HG03025 (cell line): ENCODE results near the gene FLNC.

Experiments used
- ATAC-seq: cut with Tn5 transposase; IDR thresholded peaks from one replicate; pipeline ENCODE4 v1.9.1; 2021; ENCODE audit warnings: mild to moderate bottlenecking, moderate library complexity; ENCODE audit not compliant: unreplicated experiment, low FRiP score

FLNC gene

DNA sequence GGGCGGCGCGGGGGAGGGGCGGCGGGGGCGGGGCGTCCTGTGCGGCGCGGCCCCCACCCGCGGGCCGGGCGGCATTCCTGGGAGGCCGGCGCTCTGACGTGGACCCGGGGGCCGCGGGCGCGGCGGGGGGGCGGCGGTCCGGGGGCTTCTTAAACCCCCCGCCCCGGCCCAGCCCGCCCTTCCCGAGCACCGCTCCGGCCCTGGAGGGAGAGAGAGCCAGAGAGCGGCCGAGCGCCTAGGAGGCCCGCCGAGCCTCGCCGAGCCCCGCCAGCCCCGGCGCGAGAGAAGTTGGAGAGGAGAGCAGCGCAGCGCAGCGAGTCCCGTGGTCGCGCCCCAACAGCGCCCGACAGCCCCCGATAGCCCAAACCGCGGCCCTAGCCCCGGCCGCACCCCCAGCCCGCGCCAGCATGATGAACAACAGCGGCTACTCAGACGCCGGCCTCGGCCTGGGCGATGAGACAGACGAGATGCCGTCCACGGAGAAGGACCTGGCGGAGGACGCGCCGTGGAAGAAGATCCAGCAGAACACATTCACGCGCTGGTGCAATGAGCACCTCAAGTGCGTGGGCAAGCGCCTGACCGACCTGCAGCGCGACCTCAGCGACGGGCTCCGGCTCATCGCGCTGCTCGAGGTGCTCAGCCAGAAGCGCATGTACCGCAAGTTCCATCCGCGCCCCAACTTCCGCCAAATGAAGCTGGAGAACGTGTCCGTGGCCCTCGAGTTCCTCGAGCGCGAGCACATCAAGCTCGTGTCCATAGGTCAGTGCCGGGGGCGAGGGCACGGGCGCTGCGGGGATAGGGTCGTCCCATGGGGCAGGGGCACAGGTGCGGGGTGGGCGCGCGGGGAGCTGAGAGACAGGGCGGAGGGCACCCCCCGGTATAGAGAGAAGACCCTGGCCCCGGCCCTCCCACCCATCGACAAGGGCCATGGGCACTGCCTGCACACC, at the start of gene FLNC:
FLNC (plus strand) TSS at position 176 of the 947 bp plus-strand sequence; CDS start at position 408, 232 bp downstream.
- ATAC-seq = no peak

DNA sequence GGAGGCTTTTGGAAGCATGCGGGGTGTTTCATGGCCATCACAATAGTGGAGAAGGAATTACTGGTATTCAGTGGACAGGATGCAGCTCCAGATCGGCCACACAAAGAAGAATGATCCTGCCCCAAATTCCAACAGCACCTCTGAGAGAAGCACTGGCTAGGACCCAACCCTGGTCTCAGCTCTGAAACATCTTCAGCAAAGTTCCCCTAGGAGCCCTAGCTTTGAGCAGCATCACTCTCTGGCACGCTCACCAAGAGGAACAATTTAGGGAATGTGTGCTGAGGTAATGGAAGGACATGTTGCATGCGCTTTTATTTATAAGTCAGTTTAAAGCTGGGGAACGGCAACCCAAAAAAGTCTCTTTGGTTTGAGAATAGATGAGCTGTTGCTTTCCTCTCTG, 49.1 kb upstream of the FLNC start:
- ATAC-seq = no peak

GRCh38 chr7:128781851-128782250, 48.4 kb upstream of the FLNC start:
- ATAC-seq = no peak

DNA sequence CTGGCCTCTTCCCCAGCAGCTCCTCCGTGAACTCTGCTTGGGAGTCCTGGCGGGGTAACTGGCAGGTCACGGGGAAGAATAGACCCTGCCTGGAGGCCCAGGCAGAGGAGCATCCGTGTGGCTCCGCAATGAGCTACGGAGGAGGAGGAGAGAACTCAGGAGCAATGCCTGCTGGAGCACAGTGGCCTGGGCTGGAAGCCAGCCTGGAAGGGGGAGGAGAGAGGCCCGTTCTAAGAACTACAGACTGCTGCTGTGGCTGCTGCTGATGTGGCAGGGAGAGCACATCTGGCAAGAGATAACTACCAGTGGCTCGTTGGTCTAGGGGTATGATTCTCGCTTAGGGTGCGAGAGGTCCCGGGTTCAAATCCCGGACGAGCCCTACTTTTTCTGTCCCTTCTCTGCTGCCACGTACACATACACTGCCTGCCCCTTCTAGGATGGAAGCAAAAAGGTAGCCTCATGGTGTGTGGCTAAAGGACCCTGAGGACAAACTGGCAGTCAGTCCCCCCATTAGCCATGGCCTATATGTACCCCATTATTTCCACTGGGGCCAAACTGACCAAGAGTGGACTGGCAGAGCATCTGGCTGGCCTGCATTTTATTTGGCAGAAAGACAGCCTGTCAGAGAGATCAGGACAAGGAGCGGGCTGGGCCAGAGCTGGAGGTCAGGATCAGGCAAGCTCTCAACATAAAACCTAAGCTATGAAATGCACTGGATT, 46.9 kb upstream of the FLNC start:
- no peak for ATAC-seq

GRCh38 chr7:128785738-128786137, 44.5 kb upstream of the FLNC start:
- no peak for ATAC-seq

- no peak for ATAC-seq
These were observed 41.5 kb upstream of the FLNC start for GRCh38 chr7:128788446-128789412.

GRCh38 chr7:128790315-128791041, 39.7 kb upstream of the FLNC start:
- ATAC-seq = peak; percentile 11

- peak; percentile 75 for ATAC-seq
These were observed 38.9 kb upstream of the FLNC start, which contains the start of gene CCDC136 for GRCh38 chr7:128791121-128791971. Gene CCDC136 (plus strand): TSS chr7:128791968. CDS start chr7:128792412, 444 bp downstream.

DNA sequence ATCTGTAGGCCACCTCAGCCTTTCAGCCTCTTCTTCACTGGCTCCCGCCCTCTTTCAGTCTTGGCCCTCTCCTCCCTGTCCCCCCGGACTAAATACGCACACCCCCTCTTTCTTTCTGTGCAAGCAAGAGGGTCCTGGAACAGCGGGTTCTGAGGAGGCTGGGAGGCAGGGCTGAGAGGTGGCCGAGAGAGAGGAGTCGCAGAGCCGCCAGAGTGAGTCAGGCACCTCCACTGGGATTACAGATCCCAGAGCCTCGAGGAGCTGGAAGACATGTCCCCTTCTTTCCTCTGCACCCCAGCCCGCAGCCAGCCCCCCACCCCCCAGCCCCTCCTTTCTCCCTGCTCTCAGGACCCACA, 38.3 kb upstream of the FLNC start:
- no peak for ATAC-seq

DNA sequence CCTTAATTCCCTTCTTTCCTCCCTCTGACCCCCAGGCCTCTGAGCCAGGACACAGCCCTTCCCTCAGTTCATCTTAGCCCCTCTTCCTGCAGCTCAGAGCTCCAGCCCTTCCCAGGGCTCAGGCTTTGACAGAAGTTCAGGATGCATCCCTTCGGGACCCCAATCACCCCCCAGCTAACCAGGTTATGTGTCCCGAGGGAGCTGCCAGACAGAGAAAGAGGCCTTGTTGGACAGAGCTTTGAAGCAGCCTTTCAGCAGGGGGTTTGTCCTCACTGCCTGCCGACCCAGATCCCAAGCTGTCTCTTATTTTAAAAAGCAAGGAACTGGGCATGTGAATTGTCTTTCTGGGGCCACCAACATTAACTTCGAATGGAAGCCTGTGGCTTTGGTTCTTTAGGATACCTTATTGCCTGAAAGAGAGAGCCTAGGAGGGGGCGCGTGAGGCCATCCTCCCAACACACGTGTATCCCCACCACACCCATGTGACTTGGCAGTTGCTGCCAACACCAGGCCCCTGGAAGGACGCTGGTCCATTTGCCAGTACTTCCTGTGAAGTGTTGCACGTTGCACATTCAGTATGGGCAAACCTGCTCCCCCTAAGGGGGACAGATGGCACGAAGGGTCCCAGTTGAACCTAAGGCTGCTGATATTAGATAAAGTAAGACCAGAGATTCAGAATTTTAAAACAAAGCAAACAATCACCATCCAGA, 37.6 kb upstream of the FLNC start:
- no peak for ATAC-seq

- no peak for ATAC-seq
These were observed 37.0 kb upstream of the FLNC start for GRCh38 chr7:128793181-128793547.

DNA sequence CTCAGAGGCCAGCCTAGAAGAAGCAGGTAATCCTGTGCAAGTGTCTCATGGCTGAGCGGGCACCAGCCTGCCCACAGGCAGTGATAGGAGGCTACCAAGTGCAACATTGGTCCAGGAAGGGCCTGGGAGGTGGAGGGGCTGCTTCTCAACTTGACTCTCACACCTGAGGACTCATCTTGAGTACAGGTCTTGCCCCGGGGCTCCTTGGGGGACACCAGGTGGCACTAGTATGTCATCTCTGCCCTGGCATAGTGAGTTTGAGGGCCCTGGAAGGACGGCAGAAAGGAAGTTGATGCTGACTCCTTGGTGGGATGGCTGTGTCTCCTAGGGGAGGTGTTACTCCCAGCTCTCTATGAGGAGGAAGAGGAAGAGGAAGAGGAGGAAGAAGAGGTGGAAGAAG, 36.2 kb upstream of the FLNC start:
- no peak for ATAC-seq

GRCh38 chr7:128794436-128794835, 35.8 kb upstream of the FLNC start:
- ATAC-seq = no peak

- no peak for ATAC-seq
These were observed 35.1 kb upstream of the FLNC start for GRCh38 chr7:128795129-128795528.

DNA sequence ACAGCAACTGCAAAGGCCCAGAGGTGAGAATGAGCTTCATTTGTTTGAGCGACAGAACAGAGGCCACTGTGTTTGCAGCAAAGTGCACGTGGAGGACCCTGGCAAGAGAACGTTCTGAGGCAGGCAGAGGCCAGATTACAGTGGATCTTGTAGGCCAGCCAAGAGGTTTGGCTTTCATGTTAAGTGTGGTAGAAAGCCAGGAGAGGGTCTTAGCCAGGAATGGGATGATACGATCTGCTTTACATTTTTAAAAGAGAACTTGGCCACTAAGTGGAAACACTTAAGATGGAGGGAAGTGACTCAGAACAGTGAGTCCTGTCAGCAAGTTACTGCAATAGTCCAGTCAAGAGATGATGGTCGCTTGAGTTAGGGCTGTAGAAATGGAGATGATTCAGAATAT, 33.9 kb upstream of the FLNC start:
- no peak for ATAC-seq

DNA sequence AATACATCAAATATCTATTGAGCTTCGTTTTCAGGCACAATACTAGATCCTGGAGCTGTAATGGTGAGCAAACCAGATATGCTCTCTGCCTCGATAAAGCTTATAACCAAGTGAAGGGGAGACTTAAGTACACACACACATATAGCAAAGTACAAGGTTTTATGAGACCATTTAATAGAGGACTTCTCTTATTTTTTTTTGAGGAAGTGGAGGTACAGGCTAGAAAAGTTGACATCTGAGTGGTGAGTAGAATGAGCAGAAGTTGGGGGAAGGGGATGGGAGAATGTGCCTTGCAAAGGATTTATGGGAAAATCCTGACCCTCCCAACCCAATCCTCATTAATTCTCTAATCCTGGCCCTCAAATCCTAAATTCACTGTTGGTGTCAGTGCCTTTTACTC, 30.8 kb upstream of the FLNC start:
- ATAC-seq = no peak

GRCh38 chr7:128800567-128800966, 29.6 kb upstream of the FLNC start:
- no peak for ATAC-seq

DNA sequence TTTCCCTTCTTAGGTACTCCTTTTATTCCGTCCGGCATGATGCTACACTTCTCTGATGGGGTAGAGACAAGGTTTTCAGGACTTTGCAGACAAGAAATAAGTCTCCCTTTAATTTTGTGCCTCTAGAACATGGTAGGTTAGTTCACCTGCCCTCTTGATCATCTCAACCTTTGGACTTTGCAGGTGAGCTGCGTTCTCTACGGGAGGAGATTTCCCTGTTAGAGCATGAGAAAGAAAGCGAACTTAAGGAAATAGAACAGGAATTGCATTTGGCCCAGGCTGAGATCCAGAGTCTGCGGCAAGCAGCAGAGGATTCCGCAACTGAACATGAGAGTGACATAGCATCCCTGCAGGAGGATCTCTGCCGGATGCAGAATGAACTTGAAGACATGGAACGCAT, 29.2 kb upstream of the FLNC start:
- no peak for ATAC-seq
